HG02981 (cell line): ENCODE measurements around the gene IL25.
"Not testable (repeated sequence)": the region's sequence is repeated elsewhere in the genome, so short reads cannot be mapped to it uniquely, and the experiment has no call there.

Experiments
- ATAC-seq: cut with Tn5 transposase; IDR thresholded peaks from one replicate; pipeline ENCODE4 v1.9.1; 2021; ENCODE audit warnings: mild to moderate bottlenecking, moderate library complexity; ENCODE audit not compliant: unreplicated experiment

IL25 gene

GRCh38 chr14:23407516-23408306 lies 35.1 kb downstream of the IL25 start, which contains the start of gene MYH6:
Gene MYH6, minus strand, starts transcription at chr14:23408273. Its CDS starts 1,050 bp downstream, at chr14:23407223.
- ATAC-seq: no peak

GRCh38 chr14:23408307-23408630 lies 35.7 kb downstream of the IL25 start:
- no peak for ATAC-seq

GRCh38 chr14:23409475-23409874 lies 36.9 kb downstream of the IL25 start:
- no peak for ATAC-seq

GRCh38 chr14:23409966-23410635 lies 37.5 kb downstream of the IL25 start:
- ATAC-seq: no peak

DNA sequence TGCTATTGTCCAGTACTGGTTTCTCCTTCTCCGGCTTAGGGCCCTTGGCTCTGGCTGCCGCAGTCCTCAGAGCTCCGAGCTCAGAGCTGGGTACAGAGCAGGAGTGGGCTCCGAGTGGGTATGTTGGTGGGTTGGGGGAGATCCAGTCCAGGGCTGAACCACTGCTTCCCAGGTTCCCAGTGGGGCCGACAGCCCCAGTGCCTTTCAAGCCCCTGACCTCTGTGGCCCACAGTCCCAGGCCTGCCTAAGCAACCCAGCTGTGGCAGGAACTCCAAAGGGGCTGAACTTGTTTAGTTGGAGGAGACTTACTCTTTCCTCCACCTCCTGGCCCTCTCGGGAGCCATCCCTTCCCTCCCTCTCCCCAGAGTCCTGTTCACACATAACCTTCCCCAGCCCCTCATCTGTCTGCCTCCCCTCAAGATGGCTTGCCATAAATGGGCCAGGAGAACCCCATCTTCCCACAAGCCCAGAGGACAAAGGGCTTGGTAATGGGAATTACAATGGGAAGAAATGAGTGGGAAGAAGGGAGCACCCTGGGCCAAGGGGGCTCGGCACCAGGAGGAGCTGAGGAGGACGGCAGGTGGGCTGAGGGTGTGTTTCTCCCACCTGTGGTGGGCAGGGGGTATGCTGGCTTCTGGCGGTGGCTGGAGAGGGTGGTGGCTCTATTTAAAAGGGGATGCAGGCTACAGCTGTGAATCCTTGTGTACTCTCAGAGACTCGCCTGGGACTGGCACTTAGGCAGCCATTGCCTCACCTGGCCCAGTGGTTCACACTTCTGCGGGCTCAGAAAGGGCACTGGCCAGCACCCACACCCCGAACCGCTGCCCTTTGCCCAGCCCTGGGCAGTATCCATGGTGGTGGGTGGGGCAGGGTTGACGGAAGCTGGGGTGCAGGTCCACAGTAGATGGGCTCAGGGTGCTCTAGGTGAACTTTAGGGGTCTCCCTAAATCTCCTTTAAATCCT lies 39.2 kb downstream of the IL25 start:
- no peak for ATAC-seq

DNA sequence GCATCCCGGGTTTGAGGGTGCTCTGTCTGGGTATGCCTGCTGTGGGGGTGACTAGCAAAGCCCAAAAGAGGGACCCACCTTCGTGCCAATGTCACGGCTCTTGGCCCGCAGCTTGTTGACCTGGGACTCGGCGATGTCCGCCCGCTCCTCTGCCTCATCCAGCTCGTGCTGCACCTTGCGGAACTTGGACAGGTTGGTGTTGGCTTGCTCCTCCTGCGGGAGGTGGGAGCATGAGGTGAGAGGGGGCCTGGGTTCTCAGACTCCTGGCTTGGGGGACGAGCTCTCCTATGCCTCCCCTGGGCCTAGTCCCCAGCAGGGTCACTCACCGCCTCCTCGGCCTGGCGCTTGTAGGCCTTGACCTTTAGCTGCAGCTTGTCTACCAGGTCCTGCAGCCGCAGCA lies 41.1 kb downstream of the IL25 start:
- no peak for ATAC-seq

DNA sequence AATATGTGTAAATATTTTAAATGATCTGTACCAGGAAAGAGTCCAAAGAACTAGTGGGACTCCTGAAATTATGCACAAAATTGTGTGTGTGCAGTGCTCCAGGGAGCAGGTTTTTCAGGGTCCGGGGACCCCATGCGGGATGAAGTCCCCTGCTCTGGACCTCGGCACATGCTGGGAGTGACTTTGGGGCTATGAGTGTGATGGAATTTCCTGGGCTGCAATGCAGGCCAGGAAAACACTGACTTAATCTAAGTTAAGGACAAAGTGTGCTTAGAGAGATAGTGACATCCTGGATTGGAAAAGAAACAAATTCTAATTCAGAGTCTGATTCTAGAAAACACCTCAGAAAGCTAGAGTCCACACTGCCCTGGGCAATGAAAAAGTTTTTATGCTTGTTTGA lies 41.6 kb downstream of the IL25 start:
- ATAC-seq: no peak

DNA sequence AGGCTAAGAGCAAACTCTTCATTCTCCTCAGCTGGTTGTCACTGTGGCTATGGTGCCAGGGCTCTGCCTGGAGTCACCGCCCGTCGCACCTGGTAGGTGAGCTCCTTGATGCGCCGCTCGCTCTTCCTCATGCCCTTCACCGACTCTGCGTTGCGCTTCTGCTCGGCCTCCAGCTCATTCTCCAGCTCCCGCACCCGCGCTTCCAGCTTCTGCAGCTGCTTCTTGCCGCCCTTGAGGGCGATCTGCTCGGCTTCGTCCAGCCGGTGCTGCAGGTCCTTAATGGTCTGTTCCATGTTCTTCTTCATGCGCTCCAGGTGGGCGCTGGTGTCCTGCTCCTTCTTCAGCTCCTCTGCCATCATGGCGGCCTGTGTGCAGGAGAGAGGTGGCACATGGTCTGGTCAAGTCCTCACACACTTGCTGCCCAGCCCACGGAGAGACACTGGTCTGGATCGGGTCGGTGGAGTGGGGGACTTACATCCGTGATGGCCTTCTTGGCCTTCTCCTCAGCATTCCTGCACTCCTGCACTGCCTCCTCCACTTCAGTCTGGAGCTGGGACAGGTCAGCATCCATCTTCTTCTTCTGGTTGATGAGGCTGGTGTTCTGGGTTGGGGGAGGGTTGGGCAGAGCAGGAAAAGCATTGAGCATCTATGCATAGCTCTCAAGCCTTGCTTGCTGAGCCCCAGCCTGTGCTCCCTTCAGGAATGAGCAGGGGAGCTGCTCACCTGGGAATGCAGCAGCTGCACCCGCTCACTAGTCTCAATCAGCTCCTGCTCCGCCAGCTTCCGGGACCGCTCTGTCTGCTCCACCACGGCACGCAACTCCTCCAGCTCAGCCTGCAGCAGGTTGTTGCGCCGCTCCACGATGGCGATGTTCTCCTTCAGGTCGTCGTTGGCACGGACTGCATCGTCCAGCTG lies 42.6 kb downstream of the IL25 start:
- no peak for ATAC-seq

- ATAC-seq: no peak
Observed at GRCh38 chr14:23415821-23416778, 43.5 kb downstream of the IL25 start.

DNA sequence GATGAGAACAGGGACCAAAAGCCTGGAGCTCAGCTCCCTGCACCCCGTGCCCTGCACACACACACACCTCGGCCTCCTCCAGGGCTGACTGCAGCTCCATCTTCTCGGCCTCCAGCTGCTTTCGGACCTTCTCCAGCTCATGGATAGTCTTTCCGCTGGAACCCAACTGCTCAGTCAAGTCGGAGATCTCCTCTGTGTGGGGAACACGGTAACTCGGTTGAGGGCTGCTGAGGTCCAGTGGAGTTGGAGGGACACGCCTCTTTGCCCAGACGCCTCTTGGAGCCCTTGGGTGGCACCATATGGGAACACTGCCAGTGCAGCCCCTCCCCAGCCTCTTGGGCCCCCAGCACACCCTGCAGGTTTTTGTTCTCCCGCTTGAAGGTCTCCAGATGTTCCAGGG lies 44.2 kb downstream of the IL25 start:
- ATAC-seq: no peak

- ATAC-seq: not testable (repeated sequence)
Observed at GRCh38 chr14:23417269-23417668, 44.7 kb downstream of the IL25 start.

GRCh38 chr14:23418021-23418420 lies 45.4 kb downstream of the IL25 start:
- ATAC-seq: no peak

DNA sequence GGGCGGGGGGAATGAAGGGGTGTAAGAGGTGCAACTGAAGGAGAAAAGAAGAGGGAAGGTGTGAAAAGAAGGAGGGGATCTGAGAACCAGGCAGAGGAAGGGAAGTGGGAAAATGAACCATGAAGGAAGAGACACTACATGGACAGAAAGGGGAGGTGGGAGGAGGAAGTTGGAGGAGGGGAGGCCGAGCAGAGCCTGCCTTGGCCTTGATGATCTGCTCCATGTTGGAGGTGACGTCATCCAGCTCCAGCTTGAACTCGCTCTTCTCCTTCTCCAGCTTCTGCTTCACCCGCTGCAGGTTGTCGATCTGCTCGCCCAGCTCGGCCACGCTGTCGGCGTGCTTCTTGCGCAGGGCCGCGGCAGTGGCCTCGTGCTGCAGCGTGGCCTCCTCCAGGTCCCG lies 47.0 kb downstream of the IL25 start:
- not testable (repeated sequence) for ATAC-seq

GRCh38 chr14:23421594-23421993 lies 49.0 kb downstream of the IL25 start:
- ATAC-seq: no peak

DNA sequence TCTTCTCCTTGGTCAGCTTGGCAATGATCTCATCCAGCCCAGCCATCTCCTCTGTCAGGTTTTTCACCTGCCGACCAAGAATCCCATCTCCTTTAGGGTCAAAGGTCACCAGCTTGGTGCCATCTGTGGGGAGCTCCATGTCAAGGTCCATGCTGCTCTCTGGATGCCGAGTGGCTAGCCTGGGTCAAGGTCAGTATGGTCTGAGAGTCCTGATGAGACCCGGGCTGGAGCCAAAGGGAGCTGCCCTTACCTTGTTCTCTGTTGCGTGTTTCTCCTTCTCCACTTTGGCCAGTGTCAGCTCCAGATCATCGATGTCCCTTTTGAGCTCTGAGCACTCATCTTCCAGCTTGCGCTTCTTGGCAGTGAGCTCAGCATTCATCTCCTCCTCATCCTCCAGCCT lies 51.0 kb downstream of the IL25 start:
- ATAC-seq: no peak

DNA sequence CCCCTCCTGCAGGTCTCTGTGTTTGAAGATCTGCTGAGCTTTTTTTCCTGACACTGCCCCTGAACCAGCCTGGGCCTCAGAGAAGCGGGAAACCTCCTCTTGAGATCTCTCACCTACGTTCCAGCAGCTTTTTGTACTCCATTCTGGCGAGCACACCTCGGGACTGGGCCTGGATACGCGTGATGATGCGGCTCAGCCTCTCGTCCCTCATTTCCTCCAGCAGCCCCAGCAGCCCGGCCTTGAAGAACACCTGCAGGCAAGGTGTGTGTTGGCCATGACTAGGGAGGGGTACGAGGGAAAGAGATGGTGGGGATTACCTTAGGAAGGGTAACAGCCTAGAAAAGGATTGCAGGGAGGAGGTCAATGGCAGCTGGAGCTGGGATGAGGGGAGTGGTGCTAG lies 52.6 kb downstream of the IL25 start:
- no peak for ATAC-seq

DNA sequence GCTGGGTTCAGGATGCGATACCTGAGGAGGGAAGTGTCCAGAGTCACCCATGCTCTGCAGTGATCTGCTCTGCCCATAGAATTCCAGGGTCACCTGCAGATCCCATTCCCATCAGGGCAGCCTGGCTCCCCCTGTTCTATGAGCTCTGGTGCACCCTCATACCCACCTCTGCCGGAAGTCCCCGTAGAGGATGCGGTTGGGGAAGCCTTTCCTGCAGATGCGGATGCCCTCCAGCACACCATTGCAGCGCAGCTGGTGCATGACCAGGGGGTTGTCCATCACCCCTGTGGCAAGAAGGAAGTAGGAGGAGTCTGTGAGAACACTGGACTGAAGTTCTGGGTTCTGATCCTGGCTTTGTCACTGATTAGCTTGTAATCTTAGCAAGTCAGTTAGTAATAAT lies 53.2 kb downstream of the IL25 start:
- not testable (repeated sequence) for ATAC-seq
